PFSK-1 (cell line): ENCODE data around the gene SLIT3.

Experiments
- FOXP2 ChIP-seq: optimal IDR thresholded peaks from 2 replicates; pipeline ENCODE3; 2011; ENCODE audit warnings: borderline replicate concordance, control low read depth, inconsistent platforms; ENCODE audit not compliant: insufficient read depth; ENCODE audit errors: extremely low read length, extremely low read depth
- POLR2AphosphoS5 ChIP-seq: IDR thresholded peaks from 2 replicates; pipeline ENCODE4 v1.6.1; 2012; ENCODE audit warnings: low read depth, mild to moderate bottlenecking, control low read depth, low read length, moderate library complexity
- REST ChIP-seq, 2 experiments: IDR thresholded peaks; 2 replicates each; pipeline versions ENCODE4 v1.6.1 to v1.8.0; 2011 to 2012; ENCODE audit warnings: low read depth in 2 of 2, low read length in 2 of 2, control low read depth in 1 of 2, inconsistent platforms in 1 of 2, mild to moderate bottlenecking in 1 of 2, moderate library complexity in 1 of 2; ENCODE audit not compliant: insufficient read depth in 1 of 2
- SIN3A ChIP-seq: IDR thresholded peaks from 2 replicates; pipeline ENCODE4 v1.6.1; 2012; ENCODE audit warnings: mild to moderate bottlenecking, low read length, moderate library complexity, borderline replicate concordance; ENCODE audit not compliant: insufficient read depth
- TAF1 ChIP-seq: IDR thresholded peaks from 2 replicates; pipeline ENCODE4 v1.6.1; 2012; ENCODE audit warnings: low read length, control low read depth, borderline replicate concordance; ENCODE audit not compliant: insufficient read depth

- TF ChIP-seq SIN3A = no peak
- no peak for TF ChIP-seq TAF1
- TF ChIP-seq POLR2AphosphoS5 = no peak
- no peak for TF ChIP-seq REST (IDR thresholded peaks at IDR 0.05; ENCODE audit: insufficient read depth in 1 of 2, low read depth in 2 of 2, low read length in 2 of 2)
- no peak for TF ChIP-seq FOXP2
Observed at GRCh38 chr5:168917947-168918600, 382.9 kb downstream of the SLIT3 start.
